Duodenal mucosa (tissue), 2 donors: ENCODE data around the gene POLN.
A peak's percentile ranks its signal among the peaks of the same experiment; 100 is the strongest.

Source experiments
- H3K27ac ChIP-seq: one replicate; pipeline ENCODE4 v1.7.0; 2013; ENCODE audit warnings: low read depth, low read length
- H3K27me3 ChIP-seq, 2 donors: one replicate each; pipeline ENCODE4 v1.7.0; 2013; ENCODE audit warnings: low read length in 2 of 2, control low read depth in 1 of 2; ENCODE audit not compliant: insufficient read depth in 2 of 2, control insufficient read depth in 1 of 2
- H3K36me3 ChIP-seq, 2 donors: one replicate each; pipeline ENCODE4 v1.7.0; 2013; ENCODE audit warnings: low read length in 2 of 2, control low read depth in 1 of 2; ENCODE audit not compliant: insufficient read depth in 2 of 2, control insufficient read depth in 1 of 2
- H3K4me1 ChIP-seq, 2 donors: one replicate each; pipeline ENCODE4 v1.7.0; 2013; ENCODE audit warnings: low read length in 2 of 2, control low read depth in 1 of 2; ENCODE audit not compliant: insufficient read depth in 2 of 2, control insufficient read depth in 1 of 2
- H3K4me3 ChIP-seq, 2 donors: one replicate each; pipeline ENCODE4 v1.7.0; 2013; ENCODE audit warnings: low read length in 2 of 2, low read depth in 1 of 2
- H3K9ac ChIP-seq, 2 donors: one replicate each; pipeline ENCODE4 v1.7.0; 2013; ENCODE audit warnings: low read length in 2 of 2, low read depth in 1 of 2
- H3K9me3 ChIP-seq, 2 donors: one replicate each; pipeline ENCODE4 v1.7.0; 2013; ENCODE audit warnings: low read length in 2 of 2, control low read depth in 1 of 2; ENCODE audit not compliant: control insufficient read depth in 1 of 2

The POLN gene

DNA sequence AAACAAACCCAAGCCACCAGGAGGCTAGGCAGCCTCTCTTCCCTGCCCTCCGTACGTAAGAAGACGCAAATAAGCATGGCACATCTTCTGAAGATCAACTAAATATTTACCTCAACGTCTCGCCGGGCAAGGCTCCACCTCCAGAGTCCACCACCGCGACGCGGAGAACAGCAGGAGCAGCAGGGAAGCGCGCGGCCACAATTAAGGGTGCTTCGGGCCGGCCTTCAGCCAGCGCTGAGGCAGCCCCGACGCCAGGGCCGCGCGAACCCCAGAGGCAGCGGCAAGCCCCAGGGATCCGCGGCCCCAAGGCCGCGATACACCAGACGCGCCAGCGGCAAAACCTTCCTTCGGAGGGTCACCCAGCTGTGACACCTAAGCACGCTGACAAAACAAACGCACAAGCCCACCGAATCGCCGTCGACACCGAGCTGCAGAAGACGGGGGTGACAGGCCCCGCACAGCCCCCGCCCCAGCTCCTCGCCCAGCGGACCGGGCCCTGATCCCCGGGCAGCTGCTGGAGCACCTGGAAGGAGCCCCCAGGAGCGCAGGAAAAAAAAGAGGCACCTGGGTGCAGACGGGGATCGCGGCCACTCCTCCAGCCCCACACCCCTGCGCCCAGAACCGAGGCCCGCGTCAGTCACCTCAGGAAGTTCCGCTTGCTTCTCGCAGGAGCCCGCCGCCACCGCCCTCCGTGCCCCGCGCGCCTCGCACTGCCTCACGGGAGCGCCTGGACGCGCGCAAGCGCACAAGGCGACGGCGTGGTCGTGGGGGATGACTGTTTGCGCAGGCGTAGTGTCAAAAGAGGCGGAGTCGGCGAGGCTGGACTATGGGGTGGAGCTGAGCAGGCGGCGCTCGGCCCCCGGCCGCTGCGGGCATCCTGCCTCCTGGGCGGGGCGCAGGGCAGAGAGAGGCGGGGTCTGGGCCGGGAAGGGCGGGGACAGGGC, at the start of gene POLN, which contains the start of gene HAUS3:
TSS of gene POLN (minus strand) at position 712 of the 944 bp plus-strand sequence. CDS start 12,890 bp downstream, outside the sequence.
TSS of gene HAUS3 (minus strand) at position 712 of the 944 bp plus-strand sequence. CDS start 1,175 bp downstream, outside the sequence.
- Histone ChIP-seq H3K9me3 (no peaks in the 10 kb centered on the region), H3K27me3 (no peaks in the 10 kb centered on the region), H3K9ac (peak within 1 kb of the TSS; percentile 81 to 95), H3K36me3 (peaks cover 0 to 10% of the 10 kb centered on the region in 2 donors), H3K4me1 (peaks cover 35 to 43% of the 10 kb centered on the region in 2 donors), H3K27ac (peak within 1 kb of the TSS; percentile 60), H3K4me3 (peak within 1 kb of the TSS; percentile 90 to 96)

DNA sequence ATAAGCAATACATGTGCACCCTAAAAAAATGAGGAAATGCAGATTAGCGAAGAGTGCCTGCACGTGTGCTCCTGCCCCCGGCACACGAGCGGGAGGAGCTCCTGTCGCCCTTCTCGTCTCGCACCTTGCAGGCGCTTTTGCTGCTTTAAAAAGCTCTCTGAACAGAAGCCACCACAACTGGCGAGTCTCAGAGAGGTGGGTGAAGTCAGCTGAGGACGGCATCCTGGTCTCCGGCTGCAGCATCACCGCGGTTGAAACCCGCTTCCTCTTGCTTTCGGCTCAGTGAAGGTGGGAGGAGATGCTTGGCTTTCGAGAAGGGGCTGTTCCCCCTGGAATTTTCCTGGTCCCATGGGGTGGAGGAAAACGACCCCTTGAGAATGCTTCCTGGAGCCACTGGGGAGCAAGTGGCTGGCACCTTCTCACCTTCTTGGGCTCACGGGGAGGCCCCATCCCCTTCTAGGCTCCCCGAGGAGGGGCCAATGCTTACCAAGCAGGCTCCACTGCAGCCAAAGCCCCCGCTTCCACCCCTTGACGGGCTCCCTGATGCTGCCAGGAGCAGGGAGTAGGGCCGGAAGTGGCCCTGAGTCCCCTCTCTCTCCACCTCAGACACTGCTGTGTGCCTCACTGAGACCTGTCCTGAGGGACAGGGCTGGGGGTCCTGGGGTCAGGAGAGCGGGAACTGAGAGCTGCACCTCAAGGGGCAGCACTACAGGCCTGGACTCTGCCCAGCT, 49.2 kb upstream of the POLN start:
- H3K36me3 ChIP-seq: peaks cover 0 to 4% of the 10 kb centered on the region in 2 donors
- H3K4me1 ChIP-seq: peaks cover 0 to 9% of the 10 kb centered on the region in 2 donors
- no peaks in the 10 kb centered on the region for H3K9me3 ChIP-seq
- no peak overlapping the region for H3K27ac ChIP-seq
- H3K4me3 ChIP-seq: no peak overlapping the region
- no peaks in the 10 kb centered on the region for H3K27me3 ChIP-seq
- H3K9ac ChIP-seq: no peak overlapping the region

DNA sequence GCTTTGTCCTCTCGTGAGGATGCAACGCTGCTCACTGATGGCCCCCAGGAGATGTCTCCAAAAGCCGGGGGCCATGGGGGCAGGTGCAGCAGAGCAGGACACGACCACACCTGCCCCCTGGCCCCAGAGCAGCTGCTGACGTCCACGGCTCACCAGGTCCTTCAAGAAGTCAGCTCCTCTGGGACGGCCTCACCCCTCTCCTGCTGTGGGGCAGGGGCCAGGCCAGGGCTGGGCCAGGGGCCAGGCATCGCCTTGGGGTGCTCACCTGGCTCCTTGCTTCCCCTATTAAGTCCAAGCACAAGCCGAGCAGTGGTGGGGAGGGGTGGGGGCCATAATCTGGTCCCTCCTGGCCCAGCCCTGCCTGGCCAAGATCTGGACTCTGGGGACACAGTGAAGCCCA, 48.6 kb upstream of the POLN start:
- Histone ChIP-seq H3K9me3 (no peaks in the 10 kb centered on the region), H3K27ac (no peak overlapping the region), H3K27me3 (no peaks in the 10 kb centered on the region), H3K4me1 (peaks cover 0 to 9% of the 10 kb centered on the region in 2 donors), H3K36me3 (peaks cover 0 to 4% of the 10 kb centered on the region in 2 donors), H3K9ac (no peak overlapping the region), H3K4me3 (no peak overlapping the region)

DNA sequence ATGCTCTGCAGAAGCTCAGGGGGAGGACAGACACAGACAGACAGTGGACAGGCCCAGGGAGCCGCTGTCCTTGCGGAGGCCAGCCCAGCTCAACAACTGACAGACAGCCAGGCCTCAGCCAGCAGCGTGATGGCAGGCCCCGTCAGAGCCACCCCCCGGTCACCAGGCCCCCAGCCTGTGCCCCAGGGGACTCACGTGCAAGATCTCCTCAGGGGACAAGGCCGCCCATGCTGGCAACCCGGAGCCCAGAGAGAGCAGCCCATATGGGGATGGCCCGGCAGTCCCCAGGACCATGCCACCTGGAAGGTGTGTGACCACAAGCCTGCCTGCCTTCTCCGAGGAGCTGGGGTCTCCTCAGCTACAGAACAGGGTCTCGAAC, 48.0 kb upstream of the POLN start:
- no peaks in the 10 kb centered on the region for H3K27me3 ChIP-seq
- H3K36me3 ChIP-seq: peaks cover 0 to 4% of the 10 kb centered on the region in 2 donors
- H3K27ac ChIP-seq: no peak overlapping the region
- peaks cover 0 to 9% of the 10 kb centered on the region in 2 donors for H3K4me1 ChIP-seq
- H3K9ac ChIP-seq: no peak overlapping the region
- no peaks in the 10 kb centered on the region for H3K9me3 ChIP-seq
- no peak overlapping the region for H3K4me3 ChIP-seq

DNA sequence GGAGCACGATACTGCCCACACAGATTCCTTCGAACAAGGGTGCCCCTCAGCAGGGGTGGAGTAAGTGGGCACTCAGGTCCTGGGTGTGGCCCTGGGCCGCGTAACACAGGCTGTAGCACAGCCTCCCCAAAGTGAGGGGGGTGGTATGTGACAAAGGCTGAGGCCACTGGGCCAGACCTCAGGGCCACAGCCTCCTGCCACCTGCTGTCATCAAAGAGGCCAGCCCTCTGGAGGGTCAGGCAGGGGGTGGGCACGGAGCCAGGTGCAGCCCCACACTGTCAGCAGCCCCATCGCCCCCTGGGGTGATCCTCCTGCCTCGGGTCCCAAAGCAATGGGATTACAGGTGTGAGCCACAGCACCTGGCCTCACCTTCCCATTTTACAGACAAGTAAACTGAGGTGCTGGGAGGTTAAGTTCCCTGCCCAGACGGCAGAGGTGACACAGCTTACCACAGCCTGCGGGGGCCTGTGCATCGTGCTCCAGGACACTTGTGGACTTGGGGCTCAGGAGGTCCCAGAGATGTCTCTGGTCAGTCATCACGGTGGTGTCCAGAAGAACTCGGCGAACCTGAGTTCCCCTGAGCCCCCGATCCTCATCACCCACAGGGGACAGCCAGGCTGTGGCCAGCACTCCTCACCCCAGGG, 47.5 kb upstream of the POLN start:
- Histone ChIP-seq H3K9me3 (no peaks in the 10 kb centered on the region), H3K27me3 (no peaks in the 10 kb centered on the region), H3K9ac (no peak overlapping the region), H3K4me1 (peaks cover 0 to 9% of the 10 kb centered on the region in 2 donors), H3K4me3 (no peak overlapping the region), H3K36me3 (peaks cover 0 to 4% of the 10 kb centered on the region in 2 donors), H3K27ac (no peak overlapping the region)

DNA sequence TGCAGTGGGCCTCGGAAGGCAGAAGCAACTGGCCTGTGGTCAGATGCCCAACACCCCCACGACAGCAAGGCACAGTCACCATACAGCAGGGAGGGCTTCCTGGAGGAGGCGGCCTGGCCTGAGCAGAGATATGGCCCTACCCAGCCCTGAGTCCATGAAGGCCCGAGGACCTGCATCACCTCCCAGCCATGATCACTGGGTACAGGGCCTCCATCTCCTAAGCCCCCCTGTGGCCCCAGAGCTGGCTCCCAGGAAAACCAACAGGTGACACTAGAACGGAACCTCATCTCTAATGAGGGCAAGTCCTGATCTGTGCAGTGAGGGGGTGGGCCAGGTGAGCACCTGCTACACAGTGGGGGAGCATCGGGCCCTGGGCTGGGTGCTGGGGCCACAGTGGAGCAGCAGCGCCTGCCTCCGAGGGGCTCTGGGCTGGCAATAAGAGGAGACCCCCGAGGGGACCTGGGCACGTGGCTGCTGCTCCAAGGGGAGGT, 46.2 kb upstream of the POLN start:
- Histone ChIP-seq H3K27me3 (no peaks in the 10 kb centered on the region), H3K9me3 (no peaks in the 10 kb centered on the region), H3K9ac (no peak overlapping the region), H3K4me3 (no peak overlapping the region), H3K27ac (no peak overlapping the region), H3K4me1 (peaks cover 0 to 9% of the 10 kb centered on the region in 2 donors), H3K36me3 (peaks cover 0 to 4% of the 10 kb centered on the region in 2 donors)

DNA sequence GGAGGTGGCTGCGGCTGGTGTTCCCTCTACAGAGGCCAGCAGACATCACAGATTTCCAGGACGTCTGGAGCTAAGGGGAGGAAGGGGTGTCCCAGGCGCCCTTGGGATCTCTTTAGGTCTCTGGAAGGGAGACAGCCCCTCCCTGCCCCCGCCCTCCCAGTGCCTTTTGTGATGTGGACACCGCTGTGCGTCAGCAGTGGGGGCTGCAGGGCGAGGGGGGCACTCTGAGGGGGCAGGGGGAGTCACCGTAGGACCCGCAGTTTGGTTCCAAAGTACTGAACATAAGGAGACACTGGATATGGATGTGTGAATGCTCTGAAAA, 45.6 kb upstream of the POLN start:
- no peaks in the 10 kb centered on the region for H3K9me3 ChIP-seq
- H3K27me3 ChIP-seq: no peaks in the 10 kb centered on the region
- H3K9ac ChIP-seq: no peak overlapping the region
- no peak overlapping the region for H3K4me3 ChIP-seq
- H3K27ac ChIP-seq: no peak overlapping the region
- peaks cover 0 to 9% of the 10 kb centered on the region in 2 donors for H3K4me1 ChIP-seq
- peaks cover 0 to 4% of the 10 kb centered on the region in 2 donors for H3K36me3 ChIP-seq

DNA sequence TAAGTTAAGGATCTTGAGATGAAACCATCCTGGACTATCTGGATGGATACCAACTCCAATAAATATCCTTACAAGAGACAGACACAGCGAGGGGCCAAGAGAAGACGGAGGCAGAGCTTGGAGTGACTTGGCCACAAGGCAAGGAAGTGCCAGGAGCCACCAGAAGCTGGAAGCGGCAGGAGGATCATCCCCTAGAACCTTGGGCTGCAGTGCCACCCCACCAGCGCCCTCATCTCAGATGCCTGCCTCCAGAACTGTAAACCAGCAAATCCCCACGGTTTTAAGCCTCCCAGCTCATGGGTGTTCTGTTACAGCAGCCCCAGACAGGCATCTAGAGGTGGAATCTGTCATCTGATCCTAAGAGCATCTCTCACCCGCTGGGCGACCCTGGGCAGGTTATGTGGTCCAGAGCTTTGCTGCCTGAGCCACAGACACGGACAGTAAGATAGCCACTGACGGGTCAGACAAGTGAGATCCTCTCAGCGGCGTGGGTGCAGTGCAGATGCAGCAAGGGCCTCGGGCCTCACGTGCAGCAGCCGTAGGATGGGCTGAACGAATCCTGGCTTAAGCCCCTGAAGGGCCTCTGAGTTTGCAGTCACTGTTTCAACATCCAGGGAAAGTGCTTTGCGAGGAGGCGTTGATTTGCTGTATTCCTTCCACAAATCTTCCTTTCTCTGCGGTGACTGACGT, 45.1 kb upstream of the POLN start:
- Histone ChIP-seq H3K27ac (no peak overlapping the region), H3K27me3 (no peaks in the 10 kb centered on the region), H3K9me3 (no peaks in the 10 kb centered on the region), H3K4me1 (peaks cover 0 to 9% of the 10 kb centered on the region in 2 donors), H3K9ac (no peak overlapping the region), H3K4me3 (no peak overlapping the region), H3K36me3 (peaks cover 0 to 4% of the 10 kb centered on the region in 2 donors)

DNA sequence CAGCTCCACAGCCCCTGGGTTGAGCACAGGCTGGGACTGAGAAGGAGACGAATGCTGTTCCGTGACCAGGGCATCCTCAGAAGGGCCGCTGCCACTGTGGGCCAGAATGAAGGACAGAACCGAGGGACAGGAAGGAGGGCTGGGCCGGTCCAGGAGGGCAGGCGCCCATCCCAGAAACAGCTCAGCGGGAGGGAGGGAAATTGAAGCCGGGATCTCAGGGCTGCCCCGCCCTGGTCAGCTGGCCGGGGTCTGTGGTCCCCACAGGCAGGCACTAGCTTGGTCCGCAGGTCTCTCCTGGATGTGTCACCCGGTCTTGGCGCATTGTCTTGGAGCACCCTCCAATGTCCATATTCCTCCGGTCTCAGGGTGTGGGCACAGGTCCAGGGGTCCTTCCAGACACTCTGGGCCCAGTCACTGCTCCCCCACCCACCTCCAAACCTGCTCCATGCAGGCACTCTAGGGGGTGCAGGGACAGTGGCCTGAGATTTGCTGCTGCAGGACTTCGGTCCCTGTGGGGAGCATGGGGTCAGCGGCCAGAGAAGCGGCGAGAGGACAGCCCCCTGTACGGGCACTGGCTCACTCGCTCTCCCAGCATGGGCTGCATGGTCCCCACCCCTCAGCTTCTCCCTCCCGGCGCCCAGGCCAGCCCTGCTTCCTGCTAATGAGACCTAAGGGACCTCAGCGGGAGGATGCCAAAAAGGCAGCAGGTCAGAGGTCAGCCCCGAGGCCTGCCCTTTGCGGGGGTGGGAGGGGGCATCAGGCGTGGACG, 43.9 kb upstream of the POLN start:
- no peak overlapping the region for H3K4me3 ChIP-seq
- H3K4me1 ChIP-seq: peaks cover 0 to 9% of the 10 kb centered on the region in 2 donors
- no peak overlapping the region for H3K27ac ChIP-seq
- no peaks in the 10 kb centered on the region for H3K9me3 ChIP-seq
- no peak overlapping the region for H3K9ac ChIP-seq
- peaks cover 0 to 4% of the 10 kb centered on the region in 2 donors for H3K36me3 ChIP-seq
- no peaks in the 10 kb centered on the region for H3K27me3 ChIP-seq
